Keratinocyte (primary cell): ENCODE results near the gene MAGEA9. TPM values are rescaled to one million over a fixed set of nuclear protein-coding genes. Genes with fewer than 3 reads are reported as not detected.

Source experiments
- DNase-seq: peaks from one replicate; pipeline ENCODE4 v3.0.0-alpha.2; 2011; ENCODE audit warnings: low read depth, missing footprints, low spot score
- FAIRE-seq: peaks from 2 replicates; lab custom pipeline; 2011; peaks lifted over from hg19 to GRCh38; lab: Jason Lieb, UNC
- H2AFZ ChIP-seq: 2 replicates; pipeline ENCODE4 v1.6.0; 2012; ENCODE audit warnings: low read length, control low read depth, inconsistent platforms; ENCODE audit not compliant: control insufficient read depth
- H3K27ac ChIP-seq: 2 replicates; pipeline ENCODE4 v1.5.1; 2011; ENCODE audit warnings: low read length; ENCODE audit not compliant: control insufficient read depth, insufficient read depth
- H3K27me3 ChIP-seq: 3 replicates; pipeline ENCODE4 v1.6.0; 2011; ENCODE audit warnings: low read length; ENCODE audit not compliant: control insufficient read depth, insufficient read depth; ENCODE audit errors: extremely low read depth
- H3K36me3 ChIP-seq, 2 experiments: 2 replicates in 1 of 2; 3 replicates in 1 of 2; pipeline ENCODE4 v1.5.1; 2011; ENCODE audit warnings: low read length in 2 of 2, mild to moderate bottlenecking in 1 of 2; ENCODE audit not compliant: control insufficient read depth in 2 of 2, insufficient read depth in 2 of 2; ENCODE audit errors: extremely low read depth in 1 of 2
- H3K4me1 ChIP-seq: 3 replicates; pipeline ENCODE4 v1.5.1; 2011; ENCODE audit warnings: low read length; ENCODE audit not compliant: control insufficient read depth, insufficient read depth; ENCODE audit errors: extremely low read depth
- H3K4me2 ChIP-seq: 3 replicates; pipeline ENCODE4 v1.6.0; 2011; ENCODE audit warnings: low read depth, low read length; ENCODE audit not compliant: control insufficient read depth, insufficient read depth; ENCODE audit errors: extremely low read depth
- H3K4me3 ChIP-seq, 3 experiments: fragments of 200-600 bp in 1 of 3; sonication (generic) in 1 of 3; 2 replicates in 2 of 3; 3 replicates in 1 of 3; pipeline ENCODE4 v1.5.1; 2011 to 2016; ENCODE audit warnings: low read length in 3 of 3, mild to moderate bottlenecking in 3 of 3, control low read depth in 2 of 3, inconsistent platforms in 1 of 3, low read depth in 1 of 3, mixed read lengths in 1 of 3, mixed run types in 1 of 3, moderate library complexity in 1 of 3; ENCODE audit not compliant: control insufficient read depth in 2 of 3, insufficient read depth in 2 of 3; ENCODE audit errors: extremely low read depth in 1 of 3
- H3K79me2 ChIP-seq: 2 replicates; pipeline ENCODE4 v1.6.0; 2012; ENCODE audit warnings: low read length; ENCODE audit not compliant: control insufficient read depth, insufficient read depth
- H3K9ac ChIP-seq: 3 replicates; pipeline ENCODE4 v1.6.0; 2011; ENCODE audit warnings: low read length; ENCODE audit not compliant: control insufficient read depth, insufficient read depth; ENCODE audit errors: extremely low read depth
- H3K9me1 ChIP-seq: 3 replicates; pipeline ENCODE4 v1.6.0; 2011; ENCODE audit warnings: low read length; ENCODE audit not compliant: control insufficient read depth, insufficient read depth; ENCODE audit errors: extremely low read depth
- H3K9me3 ChIP-seq: 2 replicates; pipeline ENCODE4 v1.5.1; 2012; ENCODE audit warnings: low read depth, low read length; ENCODE audit not compliant: control insufficient read depth
- H4K20me1 ChIP-seq: 3 replicates; pipeline ENCODE4 v1.6.0; 2011; ENCODE audit warnings: low read length; ENCODE audit not compliant: control insufficient read depth, insufficient read depth; ENCODE audit errors: extremely low read depth
- CTCF ChIP-seq, 3 experiments: IDR thresholded peaks in 1 of 3; conservative IDR thresholded peaks in 1 of 3; optimal IDR thresholded peaks in 1 of 3; 2 replicates in 2 of 3; 3 replicates in 1 of 3; pipeline versions ENCODE3 to v1.5.1; 2011; ENCODE audit warnings: low read length in 3 of 3, mild to moderate bottlenecking in 3 of 3, moderate library complexity in 2 of 3, control low read depth in 1 of 3, inconsistent platforms in 1 of 3; ENCODE audit not compliant: insufficient read depth in 2 of 3; ENCODE audit errors: extremely low read depth in 1 of 3
- EZH2 ChIP-seq: IDR thresholded peaks from one replicate; pipeline ENCODE4 v1.6.1; 2012; ENCODE audit warnings: inconsistent platforms, mild to moderate bottlenecking, low read length, moderate library complexity
- dilution Hi-C: fragments of 300-500 bp; cut with MboI; formaldehyde crosslinking; loops from one replicate; pipeline ENCODE4 v1.7.0; 2020; ENCODE audit warnings: low sequenced_read_pairs; ENCODE audit not compliant: extremely low pct_ligation_motif_present
- polyA plus RNA-seq, 5 experiments: library from polyadenylated mRNA; depleted of rRNA in 3 of 5; stranded (reverse) in 3 of 5; stranded (forward) in 1 of 5; unstranded in 1 of 5; fragments of >200 nt; gene quantifications; 1 replicate in 1 of 5; 2 replicates in 3 of 5; 3 replicates in 1 of 5; pipeline versions ENCODE4 v1.2.1 to v1.2.3, GENCODE V29; 2011 to 2012; ENCODE audit warnings: missing spikeins in 2 of 5, low read depth in 1 of 5, low replicate concordance in 1 of 5

Gene MAGEA9
- polyA plus RNA-seq, 1 donor (not counting 4 experiments of a cell fraction or from before 2014, with no cell fraction given) = not detected

GRCh38 chrX:149799938-149800337, 18.2 kb downstream of the MAGEA9 start:
- H3K27me3 ChIP-seq = no peaks in the 10 kb centered on the region
- H3K79me2 ChIP-seq = no peaks in the 10 kb centered on the region
- H3K4me1 ChIP-seq = no peaks in the 10 kb centered on the region
- H3K9ac ChIP-seq = no peak overlapping the region
- no peak overlapping the region for H3K4me3 ChIP-seq
- H3K27ac ChIP-seq = no peak overlapping the region
- TF ChIP-seq EZH2 (no peak), CTCF (optimal IDR thresholded peaks at IDR 0.05 in 1 of 3, IDR thresholded peaks at IDR 0.05 in 1 of 3, conservative IDR thresholded peaks at IDR 0.05 in 1 of 3; ENCODE audit: extremely low read depth in 1 of 3, insufficient read depth in 2 of 3, low read length in 3 of 3) (no peak)
- H3K9me1 ChIP-seq = no peaks in the 10 kb centered on the region
- FAIRE-seq (no peak), DNase-seq (no peak)
- no peaks in the 10 kb centered on the region for H4K20me1 ChIP-seq
- no peak overlapping the region for H3K4me2 ChIP-seq
- no peaks in the 10 kb centered on the region for H3K9me3 ChIP-seq
- no peaks in the 10 kb centered on the region for H3K36me3 ChIP-seq
- dilution Hi-C loops = no loop called here
- H2AFZ ChIP-seq = no peak overlapping the region

- TF ChIP-seq EZH2 = no peak
- no peak for TF ChIP-seq CTCF (optimal IDR thresholded peaks at IDR 0.05 in 1 of 3, IDR thresholded peaks at IDR 0.05 in 1 of 3, conservative IDR thresholded peaks at IDR 0.05 in 1 of 3; ENCODE audit: extremely low read depth in 1 of 3, insufficient read depth in 2 of 3, low read length in 3 of 3)
- no peak overlapping the region for H3K4me3 ChIP-seq
- H4K20me1 ChIP-seq = no peaks in the 10 kb centered on the region
- no peak overlapping the region for H3K4me2 ChIP-seq
- no peaks in the 10 kb centered on the region for H3K79me2 ChIP-seq
- H3K36me3 ChIP-seq = no peaks in the 10 kb centered on the region
- no peak overlapping the region for H3K27ac ChIP-seq
- H3K9ac ChIP-seq = no peak overlapping the region
- FAIRE-seq (no peak), DNase-seq (no peak)
- no peaks in the 10 kb centered on the region for H3K27me3 ChIP-seq
- H2AFZ ChIP-seq = no peak overlapping the region
- no peaks in the 10 kb centered on the region for H3K4me1 ChIP-seq
- H3K9me1 ChIP-seq = no peaks in the 10 kb centered on the region
- dilution Hi-C loops = no loop called here
- H3K9me3 ChIP-seq = no peaks in the 10 kb centered on the region
Observed at GRCh38 chrX:149803458-149804062, 21.8 kb downstream of the MAGEA9 start.
